Endothelial cell of umbilical vein (primary cell): ENCODE measurements around the gene THY1. TPM values are rescaled to one million over a fixed set of nuclear protein-coding genes. Genes with fewer than 3 reads are reported as not detected.

Experiments
- BruUV-seq: library from RNA; stranded (reverse); fragments of 400-500 nt; replicated peaks from 2 replicates; lab custom pipeline; 2021; lab: Mats Ljungman, UMichigan
- CTCF ChIA-PET: fragments of 300-600, 350-600 bp; sonication (Branson Sonifier 250); formaldehyde crosslinking; loops from one replicate; lab custom pipeline; 2021; ENCODE audit warnings: antibody characterized with exemption, inconsistent platforms; lab: Charles Lee
- POLR2A ChIA-PET: fragments of 300-600, 350-600 bp; sonication (Branson Sonifier 250); formaldehyde crosslinking; loops from one replicate; lab custom pipeline; 2021; ENCODE audit warnings: antibody characterized with exemption, inconsistent platforms; lab: Charles Lee
- DNase-seq: peaks from one replicate; pipeline ENCODE4 v3.0.0-alpha.2; 2011; ENCODE audit warnings: low read depth, low spot score
- FAIRE-seq: peaks from 2 replicates; lab custom pipeline; 2011; peaks lifted over from hg19 to GRCh38; lab: Jason Lieb, UNC
- H2AFZ ChIP-seq: 2 replicates; pipeline ENCODE4 v1.6.0; 2012; ENCODE audit warnings: low read depth, low read length, control low read depth, inconsistent platforms
- H3K27ac ChIP-seq: 2 replicates; pipeline ENCODE4 v1.5.1; 2011; ENCODE audit warnings: low read depth, mild to moderate bottlenecking, control low read depth, low read length, moderate library complexity; ENCODE audit not compliant: insufficient read depth
- H3K27me3 ChIP-seq, 2 experiments: 2 replicates each; pipeline versions ENCODE4 v1.6.0 to v1.6.1; 2011; ENCODE audit warnings: low read length in 2 of 2, mixed read lengths in 1 of 2; ENCODE audit not compliant: control insufficient read depth in 2 of 2, insufficient read depth in 2 of 2
- H3K36me3 ChIP-seq, 2 experiments: 2 replicates in 1 of 2; 3 replicates in 1 of 2; pipeline ENCODE4 v1.5.1; 2011; ENCODE audit warnings: low read length in 2 of 2, mild to moderate bottlenecking in 1 of 2, moderate library complexity in 1 of 2; ENCODE audit not compliant: control insufficient read depth in 2 of 2, insufficient read depth in 2 of 2; ENCODE audit errors: extremely low read depth in 1 of 2
- H3K4me1 ChIP-seq: 3 replicates; pipeline ENCODE4 v1.5.1; 2011; ENCODE audit warnings: mild to moderate bottlenecking, low read length; ENCODE audit not compliant: control insufficient read depth, insufficient read depth; ENCODE audit errors: extremely low read depth
- H3K4me2 ChIP-seq: 2 replicates; pipeline ENCODE4 v1.6.1; 2011; ENCODE audit warnings: low read length, control low read depth, mixed read lengths; ENCODE audit not compliant: insufficient read depth
- H3K4me3 ChIP-seq, 3 experiments: fragments of 200-600 bp in 1 of 3; sonication (generic), shearing (Covaris generic) in 1 of 3; replicated peaks in 1 of 3; 2 replicates each; pipeline ENCODE4 v1.5.1; 2011 to 2016; ENCODE audit warnings: control low read depth in 3 of 3, low read length in 3 of 3, mild to moderate bottlenecking in 2 of 3, inconsistent platforms in 1 of 3, low read depth in 1 of 3, moderate library complexity in 1 of 3; ENCODE audit not compliant: insufficient read depth in 1 of 3
- H3K79me2 ChIP-seq: 2 replicates; pipeline ENCODE4 v1.6.0; 2012; ENCODE audit warnings: low read length, inconsistent platforms; ENCODE audit not compliant: control insufficient read depth, insufficient read depth
- H3K9ac ChIP-seq: replicated peaks from 2 replicates; pipeline ENCODE3; 2011; ENCODE audit warnings: low read length, control low read depth; ENCODE audit not compliant: insufficient read depth; ENCODE audit errors: extremely low read depth
- H3K9me1 ChIP-seq: replicated peaks from 3 replicates; pipeline ENCODE4 v1.6.0; 2011; ENCODE audit warnings: mild to moderate bottlenecking, low read length; ENCODE audit not compliant: control insufficient read depth, insufficient read depth; ENCODE audit errors: extremely low read depth
- H3K9me3 ChIP-seq: replicated peaks from 2 replicates; pipeline ENCODE4 v1.5.1; 2012; ENCODE audit warnings: low read length, inconsistent platforms; ENCODE audit not compliant: control insufficient read depth, insufficient read depth
- H4K20me1 ChIP-seq: replicated peaks from 2 replicates; pipeline ENCODE3; 2011; ENCODE audit warnings: mild to moderate bottlenecking, low read length; ENCODE audit not compliant: control insufficient read depth, insufficient read depth; ENCODE audit errors: extremely low read depth
- EZH2 ChIP-seq: IDR thresholded peaks from 2 replicates; pipeline ENCODE4 v1.6.1; 2012; ENCODE audit warnings: borderline replicate concordance, low read depth, mild to moderate bottlenecking, moderate library complexity, low read length, inconsistent platforms; ENCODE audit not compliant: severe bottlenecking
- FOS ChIP-seq: IDR thresholded peaks from 2 replicates; pipeline ENCODE4 v1.6.1; 2011; ENCODE audit warnings: mild to moderate bottlenecking, low read length, moderate library complexity, borderline replicate concordance; ENCODE audit not compliant: insufficient read depth
- GATA2 ChIP-seq: IDR thresholded peaks from 2 replicates; pipeline ENCODE4 v1.7.0; 2011; ENCODE audit warnings: low read depth, mild to moderate bottlenecking, moderate library complexity, mixed read lengths, low read length; ENCODE audit not compliant: insufficient read length, insufficient read depth
- JUN ChIP-seq: IDR thresholded peaks from 2 replicates; pipeline ENCODE4 v1.6.1; 2011; ENCODE audit warnings: borderline replicate concordance, low read depth; ENCODE audit not compliant: insufficient read length, insufficient read depth
- MYC ChIP-seq: IDR thresholded peaks from one replicate; pipeline ENCODE4 v1.6.1; 2011; ENCODE audit warnings: mild to moderate bottlenecking, low read depth, low read length
- POLR2A ChIP-seq: IDR thresholded peaks from 2 replicates; pipeline ENCODE4 v1.6.1; 2012; ENCODE audit warnings: low read depth, mild to moderate bottlenecking, control low read depth, low read length
- POLR2AphosphoS5 ChIP-seq: IDR thresholded peaks from 2 replicates; pipeline ENCODE4 v1.6.1; 2012; ENCODE audit warnings: low read depth, mild to moderate bottlenecking, control low read depth, low read length, moderate library complexity; ENCODE audit not compliant: insufficient read depth
- dilution Hi-C: fragments of 300-500 bp; cut with MboI; formaldehyde crosslinking; loops from one replicate; pipeline ENCODE4 v1.15.0; 2019; ENCODE audit warnings: low sequenced_read_pairs; ENCODE audit not compliant: extremely low pct_ligation_motif_present
- intact Hi-C: fragments of 100-400 bp; cut with micrococcal nuclease; formaldehyde crosslinking; loops from one replicate; pipeline ENCODE4 v1.10.0; 2022
- polyA plus RNA-seq, 4 experiments: library from polyadenylated mRNA; depleted of rRNA in 3 of 4; stranded (reverse) in 3 of 4; unstranded in 1 of 4; fragments of >200 nt; gene quantifications; 2 replicates each; pipeline versions ENCODE4 v1.2.1 to v1.2.3, GENCODE V29; 2011 to 2012; ENCODE audit warnings: missing spikeins in 1 of 4
- total RNA-seq: library from RNA; stranded (reverse); gene quantifications from 2 replicates; pipeline ENCODE4 v1.2.3, GENCODE V29; 2021
- TF ChIP-seq, protein P1 (sequence below), 2 donors: IDR thresholded peaks; 1 replicate in 1 of 2; 2 replicates in 1 of 2; pipeline ENCODE4 v1.5.1; 2011; ENCODE audit warnings: low read length in 2 of 2, mild to moderate bottlenecking in 2 of 2, moderate library complexity in 2 of 2, control low read depth in 1 of 2, inconsistent platforms in 1 of 2, low read depth in 1 of 2; ENCODE audit not compliant: insufficient read depth in 1 of 2; ENCODE audit errors: extremely low read depth in 1 of 2
- TF ChIP-seq, protein P2 (sequence below): IDR thresholded peaks from 2 replicates; pipeline ENCODE4 v1.6.1; 2011; ENCODE audit not compliant: insufficient read depth, insufficient read length

THY1 gene
- total and polyA plus RNA-seq, 2 donors (not counting 3 experiments of a cell fraction or from before 2014, with no cell fraction given), result 0.75 to 1.4 TPM

DNA sequence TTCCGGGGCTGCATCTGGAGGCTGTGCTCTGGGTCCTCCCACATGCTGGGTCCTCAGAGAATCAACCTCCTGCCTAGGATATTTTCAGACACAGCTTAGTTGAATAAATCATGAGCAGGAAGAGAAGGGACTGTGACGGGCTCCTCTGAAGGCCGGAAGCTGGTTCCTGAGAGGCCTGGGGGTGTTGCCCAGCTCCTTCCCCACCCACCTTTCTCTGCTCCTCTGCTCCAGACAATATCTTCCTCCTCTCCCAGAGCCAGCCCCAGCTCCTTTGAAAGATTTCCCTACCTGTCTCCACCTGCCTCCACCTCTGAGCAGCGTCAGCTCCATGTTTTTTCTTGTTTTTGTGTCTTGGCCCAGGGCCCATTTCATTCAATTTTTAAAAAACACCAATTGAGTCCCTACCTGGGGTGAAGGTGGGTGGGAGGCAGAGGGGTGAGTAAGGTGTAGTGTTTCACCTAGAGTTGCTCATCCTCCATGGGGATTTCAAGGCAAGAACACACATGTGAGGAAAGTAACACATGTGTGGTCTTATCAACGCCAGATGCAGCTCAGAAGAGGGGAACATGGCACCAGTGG, 24.8 kb upstream of the THY1 start:
- Histone ChIP-seq H3K36me3 (no peaks in the 10 kb centered on the region), H3K9ac (no peak overlapping the region), H4K20me1 (no peaks in the 10 kb centered on the region), H3K4me3 (no peak overlapping the region), H2AFZ (no peak overlapping the region), H3K27ac (no peak overlapping the region), H3K4me2 (no peak overlapping the region), H3K79me2 (no peaks in the 10 kb centered on the region), H3K27me3 (peaks cover 0 to 2% of the 10 kb centered on the region in 2 experiments), H3K4me1 (no peaks in the 10 kb centered on the region), H3K9me3 (no peaks in the 10 kb centered on the region), H3K9me1 (no peaks in the 10 kb centered on the region)
- FAIRE-seq (no peak), DNase-seq (no peak)
- no TSS peak for BruUV-seq
- intact Hi-C loops (no loop called here), dilution Hi-C loops (no loop called here)
- ChIA-PET CTCF (interaction anchor here (1.2 to 1.4 kb wide), 2 partner anchors 8 to 9 kb away, joined by 3 read pairs; no protein-coding TSS in a partner anchor), POLR2A (no interaction called here)
- TF ChIP-seq POLR2AphosphoS5 (no peak), JUN (no peak), POLR2A (no peak), EZH2 (no peak), GATA2 (no peak), MYC (no peak), FOS (no peak)
- TF ChIP-seq, protein P1, sequence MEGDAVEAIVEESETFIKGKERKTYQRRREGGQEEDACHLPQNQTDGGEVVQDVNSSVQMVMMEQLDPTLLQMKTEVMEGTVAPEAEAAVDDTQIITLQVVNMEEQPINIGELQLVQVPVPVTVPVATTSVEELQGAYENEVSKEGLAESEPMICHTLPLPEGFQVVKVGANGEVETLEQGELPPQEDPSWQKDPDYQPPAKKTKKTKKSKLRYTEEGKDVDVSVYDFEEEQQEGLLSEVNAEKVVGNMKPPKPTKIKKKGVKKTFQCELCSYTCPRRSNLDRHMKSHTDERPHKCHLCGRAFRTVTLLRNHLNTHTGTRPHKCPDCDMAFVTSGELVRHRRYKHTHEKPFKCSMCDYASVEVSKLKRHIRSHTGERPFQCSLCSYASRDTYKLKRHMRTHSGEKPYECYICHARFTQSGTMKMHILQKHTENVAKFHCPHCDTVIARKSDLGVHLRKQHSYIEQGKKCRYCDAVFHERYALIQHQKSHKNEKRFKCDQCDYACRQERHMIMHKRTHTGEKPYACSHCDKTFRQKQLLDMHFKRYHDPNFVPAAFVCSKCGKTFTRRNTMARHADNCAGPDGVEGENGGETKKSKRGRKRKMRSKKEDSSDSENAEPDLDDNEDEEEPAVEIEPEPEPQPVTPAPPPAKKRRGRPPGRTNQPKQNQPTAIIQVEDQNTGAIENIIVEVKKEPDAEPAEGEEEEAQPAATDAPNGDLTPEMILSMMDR (IDR thresholded peaks at IDR 0.05; ENCODE audit: extremely low read depth in 1 of 2, insufficient read depth in 1 of 2, low read depth in 1 of 2, low read length in 2 of 2), result no peak
- TF ChIP-seq, protein P2, sequence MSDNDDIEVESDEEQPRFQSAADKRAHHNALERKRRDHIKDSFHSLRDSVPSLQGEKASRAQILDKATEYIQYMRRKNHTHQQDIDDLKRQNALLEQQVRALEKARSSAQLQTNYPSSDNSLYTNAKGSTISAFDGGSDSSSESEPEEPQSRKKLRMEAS, result no peak
